SU-DHL-6 (cell line): Measurements from ENCODE around the gene UBE3C.

Source experiments
- EZH2phosphoT487 ChIP-seq: fragments of 200-600 bp; sonication (generic), shearing (Covaris generic); conservative IDR thresholded peaks from 2 replicates; pipeline ENCODE4 v1.6.1; 2018; ENCODE audit warnings: mild to moderate bottlenecking, antibody characterized with exemption, low read length, moderate library complexity, mixed read lengths
- TF ChIP-seq, protein P1 (sequence below): fragments of 200-600 bp; sonication (generic); IDR thresholded peaks from one replicate; pipeline ENCODE4 v1.5.1; 2017; ENCODE audit warnings: antibody characterized with exemption, mild to moderate bottlenecking, low read length, moderate library complexity; ENCODE audit not compliant: insufficient read depth, poor library complexity, severe bottlenecking

DNA sequence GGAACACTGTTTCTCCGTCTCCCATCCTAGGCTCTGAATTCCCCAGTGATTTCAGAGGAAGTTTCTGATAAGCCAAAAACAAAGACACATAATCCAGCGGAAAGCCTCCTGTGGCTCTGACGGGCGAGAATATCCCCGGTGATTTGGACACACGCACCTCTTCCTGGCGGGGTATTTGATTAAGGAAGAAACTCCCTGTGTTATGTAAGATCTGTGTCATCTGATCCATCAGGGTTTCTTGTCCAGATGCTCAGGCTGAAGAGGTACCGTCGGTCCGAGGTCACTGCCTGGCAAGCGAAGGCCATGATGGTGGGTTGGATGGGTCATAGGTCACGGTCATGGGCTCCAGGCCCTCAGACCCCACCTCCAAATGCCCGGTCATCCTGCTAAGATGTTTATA is 158.5 kb downstream of the UBE3C start:
- TF ChIP-seq, protein P1, sequence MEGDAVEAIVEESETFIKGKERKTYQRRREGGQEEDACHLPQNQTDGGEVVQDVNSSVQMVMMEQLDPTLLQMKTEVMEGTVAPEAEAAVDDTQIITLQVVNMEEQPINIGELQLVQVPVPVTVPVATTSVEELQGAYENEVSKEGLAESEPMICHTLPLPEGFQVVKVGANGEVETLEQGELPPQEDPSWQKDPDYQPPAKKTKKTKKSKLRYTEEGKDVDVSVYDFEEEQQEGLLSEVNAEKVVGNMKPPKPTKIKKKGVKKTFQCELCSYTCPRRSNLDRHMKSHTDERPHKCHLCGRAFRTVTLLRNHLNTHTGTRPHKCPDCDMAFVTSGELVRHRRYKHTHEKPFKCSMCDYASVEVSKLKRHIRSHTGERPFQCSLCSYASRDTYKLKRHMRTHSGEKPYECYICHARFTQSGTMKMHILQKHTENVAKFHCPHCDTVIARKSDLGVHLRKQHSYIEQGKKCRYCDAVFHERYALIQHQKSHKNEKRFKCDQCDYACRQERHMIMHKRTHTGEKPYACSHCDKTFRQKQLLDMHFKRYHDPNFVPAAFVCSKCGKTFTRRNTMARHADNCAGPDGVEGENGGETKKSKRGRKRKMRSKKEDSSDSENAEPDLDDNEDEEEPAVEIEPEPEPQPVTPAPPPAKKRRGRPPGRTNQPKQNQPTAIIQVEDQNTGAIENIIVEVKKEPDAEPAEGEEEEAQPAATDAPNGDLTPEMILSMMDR = no peak
- no peak for TF ChIP-seq EZH2phosphoT487
